Measurements from ENCODE around the gene USP24.
A peak's percentile ranks its signal among the peaks of the same experiment; 100 is the strongest.

USP24 gene

DNA sequence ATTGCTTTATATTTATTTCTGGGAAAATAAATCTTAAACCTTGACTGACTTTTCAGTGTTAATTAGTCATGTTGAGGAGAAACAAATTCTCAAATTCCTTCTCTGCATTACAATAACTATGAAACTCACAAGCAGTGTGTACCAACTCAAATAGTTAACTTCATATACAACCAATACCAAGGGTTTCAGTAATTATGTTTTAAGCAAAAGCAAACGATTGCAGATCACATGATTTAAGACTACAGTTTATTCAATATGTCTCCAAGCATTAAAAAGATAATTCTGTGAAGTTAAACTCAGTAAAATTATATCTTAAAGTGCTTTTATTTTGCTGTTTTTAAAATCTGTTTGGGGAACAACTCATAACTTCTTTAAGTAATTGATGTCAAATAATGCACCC lies 147.2 kb downstream of the USP24 start:
- DNase-seq (ENCODE audit: low spot score): no peak

DNA sequence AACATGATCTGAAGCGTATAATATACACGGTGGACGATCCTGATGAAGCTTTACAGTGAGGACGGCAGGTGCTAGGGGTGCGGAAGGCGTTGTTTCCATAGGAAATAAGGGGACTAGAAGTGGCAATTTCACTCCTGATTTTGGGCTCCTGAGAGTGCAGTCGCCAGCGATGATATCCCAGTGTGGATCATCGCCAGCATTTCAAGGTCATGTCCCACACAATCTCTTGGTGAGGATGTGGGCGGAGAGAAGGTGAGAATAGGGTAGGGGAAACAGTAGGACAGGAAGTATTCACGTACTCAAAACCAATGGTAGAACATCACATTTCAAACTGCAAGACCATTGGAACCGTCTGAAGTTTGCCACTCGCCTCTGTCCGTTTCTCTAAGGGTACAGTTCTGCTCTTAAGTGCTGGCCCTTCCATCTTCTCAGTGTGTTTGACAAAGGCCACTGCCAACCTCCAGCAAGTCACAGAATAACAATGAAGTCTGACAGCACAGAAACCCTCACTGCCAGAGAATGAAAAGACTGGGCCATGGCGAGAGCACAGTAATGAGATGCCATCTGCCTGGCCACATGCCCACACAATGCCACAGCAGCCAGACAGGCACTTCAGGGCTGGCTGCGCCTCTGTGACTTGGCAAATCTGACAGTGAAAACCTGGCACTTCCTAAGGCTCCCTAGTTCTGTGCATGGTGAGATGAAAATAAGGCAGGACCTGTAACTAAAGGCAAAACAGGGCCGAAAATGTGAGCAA lies 148.0 kb downstream of the USP24 start:
- no peak for DNase-seq (ENCODE audit: low spot score)

GRCh38 chr1:55065648-55066047 lies 149.5 kb downstream of the USP24 start:
- DNase-seq (ENCODE audit: low spot score): no peak

DNA sequence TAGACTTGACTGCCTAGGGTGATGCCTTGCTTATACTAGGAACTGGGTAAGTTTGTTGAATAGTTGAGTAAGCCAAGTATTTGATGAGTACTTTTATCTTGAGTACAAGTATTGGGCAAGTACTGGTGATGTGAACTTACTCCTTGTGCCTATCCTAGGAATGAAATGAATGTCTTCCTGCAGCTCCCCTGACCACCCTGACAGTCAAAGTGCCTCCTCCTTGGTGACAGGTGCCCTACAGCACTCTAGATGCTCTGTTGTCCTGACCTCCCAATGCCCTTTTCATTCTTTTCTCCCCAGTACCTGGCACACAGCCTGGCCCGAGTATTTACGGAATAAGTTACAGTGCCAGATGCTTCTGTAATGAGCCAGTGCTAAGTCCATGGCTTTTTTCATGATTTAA lies 150.3 kb downstream of the USP24 start:
- DNase-seq (ENCODE audit: low spot score): peak; percentile 61

DNA sequence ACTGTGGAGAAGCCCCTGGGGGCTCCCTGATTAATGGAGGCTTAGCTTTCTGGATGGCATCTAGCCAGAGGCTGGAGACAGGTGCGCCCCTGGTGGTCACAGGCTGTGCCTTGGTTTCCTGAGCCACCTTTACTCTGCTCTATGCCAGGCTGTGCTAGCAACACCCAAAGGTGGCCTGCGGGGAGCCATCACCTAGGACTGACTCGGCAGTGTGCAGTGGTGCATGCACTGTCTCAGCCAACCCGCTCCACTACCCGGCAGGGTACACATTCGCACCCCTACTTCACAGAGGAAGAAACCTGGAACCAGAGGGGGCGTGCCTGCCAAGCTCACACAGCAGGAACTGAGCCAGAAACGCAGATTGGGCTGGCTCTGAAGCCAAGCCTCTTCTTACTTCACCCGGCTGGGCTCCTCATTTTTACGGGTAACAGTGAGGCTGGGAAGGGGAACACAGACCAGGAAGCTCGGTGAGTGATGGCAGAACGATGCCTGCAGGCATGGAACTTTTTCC lies 151.0 kb downstream of the USP24 start:
- peak; percentile 66 for DNase-seq (ENCODE audit: low spot score)

DNA sequence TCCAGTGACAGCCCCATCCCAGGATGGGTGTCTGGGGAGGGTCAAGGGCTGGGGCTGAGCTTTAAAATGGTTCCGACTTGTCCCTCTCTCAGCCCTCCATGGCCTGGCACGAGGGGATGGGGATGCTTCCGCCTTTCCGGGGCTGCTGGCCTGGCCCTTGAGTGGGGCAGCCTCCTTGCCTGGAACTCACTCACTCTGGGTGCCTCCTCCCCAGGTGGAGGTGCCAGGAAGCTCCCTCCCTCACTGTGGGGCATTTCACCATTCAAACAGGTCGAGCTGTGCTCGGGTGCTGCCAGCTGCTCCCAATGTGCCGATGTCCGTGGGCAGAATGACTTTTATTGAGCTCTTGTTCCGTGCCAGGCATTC lies 151.6 kb downstream of the USP24 start:
- DNase-seq (ENCODE audit: low spot score): no peak

DNA sequence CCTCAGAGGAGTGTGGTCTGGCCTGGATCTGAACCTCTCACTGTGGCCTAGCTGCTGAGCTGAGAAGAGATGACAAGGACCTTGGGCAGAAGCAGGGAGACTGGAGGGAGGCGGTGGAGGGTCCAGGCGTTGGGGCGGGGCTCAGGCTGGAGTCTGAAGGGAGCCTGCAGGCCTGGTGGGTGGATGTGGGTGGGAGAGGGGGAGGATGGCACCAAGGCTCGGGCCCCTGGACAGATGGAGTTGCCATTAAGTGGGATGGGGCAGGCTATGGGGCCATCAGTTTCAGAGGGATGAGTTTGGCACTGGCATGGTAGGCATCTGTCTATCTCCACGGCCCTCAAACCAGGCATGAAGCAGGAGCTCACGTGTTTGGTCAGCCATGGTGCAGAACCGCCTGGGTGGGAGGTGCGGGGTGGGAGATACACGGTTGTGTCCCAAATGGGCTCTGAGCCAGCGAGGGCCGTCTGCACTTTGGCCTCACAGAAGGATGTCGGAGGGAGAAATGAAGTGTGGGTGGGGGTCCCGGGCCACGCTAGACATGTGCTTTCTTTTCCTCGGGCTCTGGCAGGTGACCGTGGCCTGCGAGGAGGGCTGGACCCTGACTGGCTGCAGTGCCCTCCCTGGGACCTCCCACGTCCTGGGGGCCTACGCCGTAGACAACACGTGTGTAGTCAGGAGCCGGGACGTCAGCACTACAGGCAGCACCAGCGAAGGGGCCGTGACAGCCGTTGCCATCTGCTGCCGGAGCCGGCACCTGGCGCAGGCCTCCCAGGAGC lies 152.2 kb downstream of the USP24 start:
- no peak for DNase-seq (ENCODE audit: low spot score)

DNA sequence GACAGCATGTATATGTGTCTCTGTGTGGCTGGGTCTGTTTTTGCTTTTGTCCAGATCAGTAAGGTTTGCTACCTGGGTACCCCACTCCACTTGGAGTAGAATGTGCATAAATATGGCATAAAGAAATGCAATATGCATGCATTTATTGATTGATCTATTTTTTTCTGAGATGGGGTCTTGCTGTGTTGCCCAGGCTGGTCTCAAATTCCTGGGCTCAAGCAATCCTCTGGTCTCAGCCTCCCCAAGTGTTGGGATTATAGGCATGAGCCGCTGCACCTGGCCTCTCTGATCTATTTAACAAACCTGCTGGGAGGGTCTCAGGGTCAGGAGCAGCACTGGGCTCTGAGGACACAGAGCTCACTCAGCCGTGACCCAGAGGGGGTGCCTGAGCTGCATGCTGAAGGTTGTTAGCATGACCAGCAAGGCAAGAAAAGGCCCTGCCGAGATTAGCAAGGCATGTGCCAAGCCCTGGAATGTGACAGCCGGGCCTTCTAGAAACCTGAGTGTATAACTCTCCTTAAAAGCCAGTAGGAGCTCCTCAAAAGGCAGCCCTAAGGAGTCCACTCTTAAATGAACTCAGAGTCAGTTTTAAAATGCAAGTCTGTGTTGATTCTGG lies 153.3 kb downstream of the USP24 start:
- DNase-seq (ENCODE audit: low spot score): peak; percentile 5

DNA sequence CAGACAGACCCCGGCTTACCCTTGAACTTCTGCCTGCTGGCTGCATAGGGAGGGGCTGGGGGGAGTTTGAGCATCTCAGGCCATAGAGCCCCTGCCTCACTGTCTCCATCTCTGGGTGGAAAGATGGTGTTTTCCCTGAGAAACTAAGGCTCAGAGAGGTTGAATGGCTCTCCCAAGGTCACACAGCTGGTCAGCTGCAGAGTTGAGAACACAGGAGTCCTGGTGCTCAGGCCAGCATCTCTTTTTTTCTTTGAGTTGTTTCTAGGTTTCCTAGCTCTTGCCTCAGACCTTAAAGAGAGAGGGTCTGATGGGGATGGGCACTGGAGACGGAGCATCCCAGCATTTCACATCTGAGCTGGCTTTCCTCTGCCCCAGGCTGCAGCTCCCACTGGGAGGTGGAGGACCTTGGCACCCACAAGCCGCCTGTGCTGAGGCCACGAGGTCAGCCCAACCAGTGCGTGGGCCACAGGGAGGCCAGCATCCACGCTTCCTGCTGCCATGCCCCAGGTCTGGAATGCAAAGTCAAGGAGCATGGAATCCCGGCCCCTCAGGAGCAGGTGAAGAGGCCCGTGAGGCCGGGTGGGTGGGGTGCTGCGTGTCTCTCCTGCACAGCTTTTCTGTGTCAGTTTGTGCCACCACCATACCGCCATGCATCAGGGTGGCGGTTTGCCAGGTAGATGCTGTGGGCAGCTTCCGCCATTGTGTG lies 154.0 kb downstream of the USP24 start:
- no peak for DNase-seq (ENCODE audit: low spot score)

- no peak for DNase-seq (ENCODE audit: low spot score)
Observed at GRCh38 chr1:55060133-55060999, 154.8 kb downstream of the USP24 start.

DNA sequence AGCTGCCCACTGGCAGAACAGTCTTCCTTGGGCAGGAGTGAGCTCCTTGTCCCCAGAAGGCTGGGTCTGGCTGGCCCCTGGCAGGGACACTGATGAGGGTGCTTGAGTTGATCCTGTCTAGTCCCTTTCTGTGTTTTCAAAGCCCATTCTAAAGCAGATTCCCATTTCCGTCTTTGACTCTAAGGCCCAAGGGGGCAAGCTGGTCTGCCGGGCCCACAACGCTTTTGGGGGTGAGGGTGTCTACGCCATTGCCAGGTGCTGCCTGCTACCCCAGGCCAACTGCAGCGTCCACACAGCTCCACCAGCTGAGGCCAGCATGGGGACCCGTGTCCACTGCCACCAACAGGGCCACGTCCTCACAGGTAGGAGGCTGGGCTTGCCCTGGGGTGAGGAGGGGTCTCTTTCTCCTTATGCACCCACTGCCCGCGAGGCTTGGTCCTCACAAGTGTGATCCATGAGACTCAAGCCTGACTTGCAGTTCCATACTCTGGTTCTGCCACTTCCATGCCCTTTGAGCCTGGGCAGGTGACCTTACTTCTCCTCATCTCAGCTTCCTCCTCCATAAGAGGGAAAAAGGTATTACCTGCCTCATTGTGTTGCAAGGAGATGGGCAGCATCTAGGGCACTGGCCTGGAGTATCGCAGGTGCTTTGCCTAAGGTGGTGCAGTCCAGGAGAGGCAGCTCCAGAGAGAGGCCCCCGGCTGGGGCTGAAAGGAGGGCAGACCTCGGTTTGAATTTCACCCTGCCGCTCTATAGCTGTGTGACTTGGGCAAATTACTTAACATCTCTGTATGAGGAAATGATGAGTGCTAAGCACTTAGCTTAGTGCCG lies 155.6 kb downstream of the USP24 start:
- no peak for DNase-seq (ENCODE audit: low spot score)

GRCh38 chr1:55057956-55058298 lies 157.2 kb downstream of the USP24 start:
- no peak for DNase-seq (ENCODE audit: low spot score)

- DNase-seq (ENCODE audit: low spot score): no peak
Observed at GRCh38 chr1:55057270-55057955, 157.8 kb downstream of the USP24 start.

DNA sequence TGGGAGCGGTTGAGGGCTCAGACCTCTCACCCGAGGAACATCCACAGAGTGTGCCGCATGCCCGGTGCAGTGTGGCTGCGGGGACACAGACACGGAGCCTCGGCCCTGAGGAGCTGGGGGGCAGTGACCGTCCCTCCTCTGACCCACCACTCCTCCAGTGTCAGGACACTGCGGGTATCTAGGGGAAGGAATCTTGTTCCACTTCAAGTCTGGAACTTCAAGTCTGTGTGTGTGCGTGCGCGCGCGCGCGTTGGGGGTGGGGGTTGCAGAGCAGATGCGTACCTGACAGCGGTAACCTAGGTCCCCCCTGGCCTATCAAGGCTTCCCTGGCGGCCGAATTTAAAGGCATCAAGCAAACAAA lies 158.6 kb downstream of the USP24 start:
- no peak for DNase-seq (ENCODE audit: low spot score)

- DNase-seq (ENCODE audit: low spot score): no peak
Observed at GRCh38 chr1:55055951-55056631, 159.1 kb downstream of the USP24 start.

- DNase-seq (ENCODE audit: low spot score): no peak
Observed at GRCh38 chr1:55055084-55055882, 159.9 kb downstream of the USP24 start.

DNA sequence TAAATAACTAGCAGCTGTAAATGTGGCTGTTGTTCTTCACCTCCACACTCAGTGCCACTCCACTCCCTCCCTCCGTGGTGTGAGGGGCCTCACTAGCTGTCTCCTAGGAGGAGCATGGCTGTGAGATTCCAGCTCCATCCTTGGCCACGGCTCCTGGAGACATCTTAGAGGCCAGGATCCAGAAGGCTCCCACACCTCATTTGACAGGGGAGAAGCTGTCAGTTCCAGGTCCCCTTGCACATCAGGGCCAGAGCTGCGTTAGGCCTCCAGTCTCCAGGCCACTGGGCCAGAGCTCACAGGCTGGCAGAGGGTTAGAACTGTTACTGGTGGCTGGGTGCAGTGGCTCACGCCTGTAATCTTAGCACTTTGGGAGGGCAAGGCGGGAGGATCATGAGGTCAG lies 160.8 kb downstream of the USP24 start:
- no peak for DNase-seq (ENCODE audit: low spot score)

GRCh38 chr1:55053265-55053954 lies 161.8 kb downstream of the USP24 start:
- DNase-seq (ENCODE audit: low spot score): no peak
